PC-3 (cell line): ENCODE results near the gene GXYLT2. TPM values are rescaled to one million over a fixed set of nuclear protein-coding genes. Genes with fewer than 3 reads are reported as not detected.

Experiments
- ATAC-seq: fragments of 200-7000 bp; cut with Tn5 transposase; 2 replicates; pipeline ENCODE4 v1.9.1; 2020; ENCODE audit warnings: mild to moderate bottlenecking, moderate library complexity
- BruUV-seq: library from RNA; stranded (reverse); fragments of 400-500 nt; replicated peaks from 2 replicates; lab custom pipeline; 2021; lab: Mats Ljungman, UMichigan
- CTCF ChIA-PET: fragments of 300-600 bp; sonication (Branson Sonifier 250); formaldehyde crosslinking; loops from one replicate; lab custom pipeline; 2022; ENCODE audit warnings: antibody characterized with exemption; lab: Charles Lee
- POLR2A ChIA-PET: fragments of 300-600 bp; sonication (Branson Sonifier 250); formaldehyde crosslinking; loops from one replicate; lab custom pipeline; 2022; ENCODE audit warnings: antibody characterized with exemption; ENCODE audit not compliant: unreplicated experiment; lab: Charles Lee
- DNase-seq: peaks from one replicate; pipeline ENCODE4 v3.0.0-alpha.2; 2015
- H2AFZ ChIP-seq: fragments of 300-600 bp; sonication (generic); 2 replicates; pipeline ENCODE4 v1.6.0; 2016; ENCODE audit warnings: antibody characterized with exemption, low read length
- H3F3A ChIP-seq: fragments of 300-600 bp; sonication (generic); one replicate; pipeline ENCODE4 v1.6.0; 2017; ENCODE audit warnings: antibody characterized with exemption, low read length, control low read depth, mild to moderate bottlenecking; ENCODE audit not compliant: unreplicated experiment
- H3K27ac ChIP-seq: fragments of 300-600 bp; sonication (generic); 2 replicates; pipeline ENCODE4 v1.5.1; 2016; ENCODE audit warnings: mild to moderate bottlenecking, low read length
- H3K27me3 ChIP-seq: fragments of 300-600 bp; sonication (generic); 2 replicates; pipeline ENCODE4 v1.6.1; 2016; ENCODE audit warnings: low read length, mixed read lengths
- H3K36me3 ChIP-seq: fragments of 300-600 bp; sonication (generic); 2 replicates; pipeline ENCODE4 v1.6.1; 2016; ENCODE audit warnings: low read depth, mixed run types, low read length, mixed read lengths
- H3K4me1 ChIP-seq: fragments of 300-600 bp; sonication (generic); 2 replicates; pipeline ENCODE4 v1.5.1; 2016; ENCODE audit warnings: low read length; ENCODE audit not compliant: insufficient read depth
- H3K4me2 ChIP-seq: fragments of 300-600 bp; sonication (generic); 2 replicates; pipeline ENCODE4 v1.6.0; 2016; ENCODE audit warnings: low read length
- H3K4me3 ChIP-seq: fragments of 300-600 bp; sonication (generic); 2 replicates; pipeline ENCODE4 v1.5.1; 2016; ENCODE audit warnings: mild to moderate bottlenecking, low read length, mixed read lengths
- H3K79me2 ChIP-seq: fragments of 300-600 bp; sonication (generic); 2 replicates; pipeline ENCODE4 v1.6.1; 2017; ENCODE audit warnings: low read length, mixed read lengths
- H3K9ac ChIP-seq: fragments of 300-600 bp; sonication (generic); 2 replicates; pipeline ENCODE4 v1.6.0; 2016; ENCODE audit warnings: mild to moderate bottlenecking, low read length
- H3K9me2 ChIP-seq: fragments of 300-600 bp; sonication (generic); replicated peaks from 2 replicates; pipeline ENCODE4 v1.6.1; 2016; ENCODE audit warnings: mixed run types, low read length, mixed read lengths
- H3K9me3 ChIP-seq: fragments of 300-600 bp; sonication (generic); 2 replicates; pipeline ENCODE4 v1.6.1; 2016; ENCODE audit warnings: low read length, mixed read lengths
- H4K20me1 ChIP-seq: fragments of 300-600 bp; sonication (generic); 2 replicates; pipeline ENCODE4 v1.6.1; 2016; ENCODE audit warnings: low read length, mixed read lengths
- CTCF ChIP-seq: fragments of 300-600 bp; sonication (generic); conservative IDR thresholded peaks from 2 replicates; pipeline ENCODE4 v1.5.1; 2017; ENCODE audit warnings: antibody characterized with exemption, low read depth, mild to moderate bottlenecking, low read length
- EZH2 ChIP-seq: fragments of 300-600 bp; sonication (generic); IDR thresholded peaks from one replicate; pipeline ENCODE4 v1.6.1; 2017; ENCODE audit warnings: antibody characterized with exemption, mild to moderate bottlenecking, low read length; ENCODE audit not compliant: unreplicated experiment
- EZH2phosphoT487 ChIP-seq: fragments of 300-600 bp; sonication (generic); IDR thresholded peaks from 2 replicates; pipeline ENCODE4 v1.6.1; 2018; ENCODE audit warnings: mild to moderate bottlenecking, antibody characterized with exemption, low read length, borderline replicate concordance
- intact Hi-C: fragments of 100-400 bp; cut with micrococcal nuclease; formaldehyde crosslinking; loops from 2 replicates; pipeline ENCODE4 v1.9.0; 2023
- total RNA-seq: library from RNA; depleted of rRNA; stranded (reverse); fragments of >200 nt; gene quantifications from 2 replicates; pipeline ENCODE4 v1.2.3, GENCODE V29; 2014

GXYLT2 gene
- total RNA-seq, 1 experiment from 2014 or later: 12.6 TPM

DNA sequence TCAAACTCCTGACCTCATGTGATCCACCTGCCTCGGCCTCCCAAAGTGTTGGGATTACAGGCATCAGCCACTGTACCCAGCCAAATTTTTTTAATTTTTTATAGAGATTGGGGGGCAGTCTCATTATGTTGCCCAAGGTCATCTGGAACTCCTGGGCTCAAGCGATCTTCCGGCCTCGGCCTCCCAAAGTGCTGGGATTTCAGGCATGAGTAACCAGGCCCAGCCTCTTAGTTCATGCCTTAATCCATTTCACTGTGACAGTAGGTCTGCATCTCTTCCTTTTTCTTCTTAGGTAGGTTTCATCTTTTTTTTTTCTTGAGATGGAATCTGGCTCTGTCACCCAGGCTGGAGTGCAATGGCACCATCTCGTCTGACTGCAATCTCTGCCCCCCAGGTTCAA lies 71.5 kb downstream of the GXYLT2 start:
- H3K79me2 ChIP-seq: no peaks in the 10 kb centered on the region
- no peaks in the 10 kb centered on the region for H3K27me3 ChIP-seq
- H3K4me1 ChIP-seq: no peaks in the 10 kb centered on the region
- no peak for DNase-seq
- H3K4me3 ChIP-seq: no peak overlapping the region
- ChIA-PET POLR2A (no interaction called here), CTCF (no interaction called here)
- TF ChIP-seq CTCF: no peak
- TF ChIP-seq EZH2phosphoT487: no peak
- TF ChIP-seq EZH2: no peak
- BruUV-seq: no TSS peak
- H3K27ac ChIP-seq: no peak overlapping the region
- no peak for ATAC-seq
- H4K20me1 ChIP-seq: no peaks in the 10 kb centered on the region
- H3K4me2 ChIP-seq: no peak overlapping the region
- no peaks in the 10 kb centered on the region for H3F3A ChIP-seq
- no peak overlapping the region for H3K9ac ChIP-seq
- H2AFZ ChIP-seq: no peak overlapping the region
- no peaks in the 10 kb centered on the region for H3K36me3 ChIP-seq
- H3K9me2 ChIP-seq: no peaks in the 10 kb centered on the region
- H3K9me3 ChIP-seq: no peaks in the 10 kb centered on the region
- intact Hi-C loops: no loop called here

DNA sequence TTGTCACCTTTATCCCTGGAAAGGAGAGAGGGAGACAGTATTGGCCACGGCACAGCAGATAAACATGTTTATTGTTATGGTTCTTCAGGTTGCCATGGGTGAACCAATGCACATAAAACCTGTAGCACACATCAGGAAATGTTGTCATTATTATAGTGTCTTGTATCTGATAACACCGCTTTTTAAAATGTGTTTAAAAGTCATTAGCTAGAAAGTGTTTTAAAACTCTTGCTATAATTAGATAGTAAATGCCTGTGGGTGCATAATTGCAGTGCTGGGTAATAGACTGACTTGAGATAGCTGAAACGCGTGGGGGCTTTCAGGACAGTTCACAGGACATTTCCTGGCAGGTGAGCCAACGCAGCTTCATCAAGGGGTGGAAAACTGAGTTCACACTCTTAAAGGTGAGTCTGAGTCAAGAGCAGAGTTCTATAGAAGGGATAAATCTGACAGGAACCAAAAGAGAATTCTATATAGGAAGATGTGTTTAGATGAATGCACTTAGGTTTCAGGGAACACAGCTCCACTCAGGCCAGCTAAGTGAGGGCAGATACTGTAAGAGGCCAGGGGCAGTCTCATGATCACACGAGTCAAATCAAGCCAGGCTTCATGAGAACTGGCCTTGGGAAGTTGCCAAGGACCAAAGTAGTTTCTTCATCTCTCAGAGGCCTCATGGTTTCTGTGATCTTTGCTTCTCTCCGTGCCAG lies 73.1 kb downstream of the GXYLT2 start:
- Histone ChIP-seq H3F3A (no peaks in the 10 kb centered on the region), H3K27ac (no peak overlapping the region), H3K4me3 (no peak overlapping the region), H3K9me2 (no peaks in the 10 kb centered on the region), H3K9ac (no peak overlapping the region), H3K79me2 (no peaks in the 10 kb centered on the region), H3K4me1 (no peaks in the 10 kb centered on the region), H3K27me3 (no peaks in the 10 kb centered on the region), H3K4me2 (no peak overlapping the region), H3K36me3 (no peaks in the 10 kb centered on the region), H4K20me1 (no peaks in the 10 kb centered on the region), H3K9me3 (no peaks in the 10 kb centered on the region), H2AFZ (no peak overlapping the region)
- TF ChIP-seq EZH2 (no peak), EZH2phosphoT487 (no peak), CTCF (no peak)
- CTCF ChIA-PET: no interaction called here
- POLR2A ChIA-PET: no interaction called here
- no peak for DNase-seq
- intact Hi-C loops: no loop called here
- ATAC-seq: no peak; the same call in 1 of the 2 replicates
- no TSS peak for BruUV-seq

GRCh38 chr3:72961752-72962151 lies 73.9 kb downstream of the GXYLT2 start:
- BruUV-seq: no TSS peak
- Histone ChIP-seq H3K9me3 (no peaks in the 10 kb centered on the region), H3K27ac (no peak overlapping the region), H2AFZ (no peak overlapping the region), H3K9me2 (no peaks in the 10 kb centered on the region), H3K9ac (no peak overlapping the region), H3K4me3 (no peak overlapping the region), H3K27me3 (no peaks in the 10 kb centered on the region), H3K4me2 (no peak overlapping the region), H3K36me3 (no peaks in the 10 kb centered on the region), H3F3A (no peaks in the 10 kb centered on the region), H3K79me2 (no peaks in the 10 kb centered on the region), H3K4me1 (no peaks in the 10 kb centered on the region), H4K20me1 (no peaks in the 10 kb centered on the region)
- POLR2A ChIA-PET: no interaction called here
- ATAC-seq (no peak), DNase-seq (no peak)
- intact Hi-C loops: no loop called here
- CTCF ChIA-PET: no interaction called here
- TF ChIP-seq EZH2 (no peak), CTCF (no peak), EZH2phosphoT487 (no peak)
